ENCODE results near the gene ABI2. TPM values are rescaled to one million over a fixed set of nuclear protein-coding genes. Genes with fewer than 3 reads are reported as not detected.
"Not testable (repeated sequence)": the region's sequence is repeated elsewhere in the genome, so short reads cannot be mapped to it uniquely, and the experiment has no call there.

The ABI2 gene
- 91.7 TPM for total RNA-seq
- long read RNA-seq, full-length matches to known transcripts = 11 of 106 reads
- long read RNA-seq, partial matches to known transcripts = 17 of 106 reads
- long read RNA-seq, other reads (novel, unspliced or antisense) = 78 of 106 reads

DNA sequence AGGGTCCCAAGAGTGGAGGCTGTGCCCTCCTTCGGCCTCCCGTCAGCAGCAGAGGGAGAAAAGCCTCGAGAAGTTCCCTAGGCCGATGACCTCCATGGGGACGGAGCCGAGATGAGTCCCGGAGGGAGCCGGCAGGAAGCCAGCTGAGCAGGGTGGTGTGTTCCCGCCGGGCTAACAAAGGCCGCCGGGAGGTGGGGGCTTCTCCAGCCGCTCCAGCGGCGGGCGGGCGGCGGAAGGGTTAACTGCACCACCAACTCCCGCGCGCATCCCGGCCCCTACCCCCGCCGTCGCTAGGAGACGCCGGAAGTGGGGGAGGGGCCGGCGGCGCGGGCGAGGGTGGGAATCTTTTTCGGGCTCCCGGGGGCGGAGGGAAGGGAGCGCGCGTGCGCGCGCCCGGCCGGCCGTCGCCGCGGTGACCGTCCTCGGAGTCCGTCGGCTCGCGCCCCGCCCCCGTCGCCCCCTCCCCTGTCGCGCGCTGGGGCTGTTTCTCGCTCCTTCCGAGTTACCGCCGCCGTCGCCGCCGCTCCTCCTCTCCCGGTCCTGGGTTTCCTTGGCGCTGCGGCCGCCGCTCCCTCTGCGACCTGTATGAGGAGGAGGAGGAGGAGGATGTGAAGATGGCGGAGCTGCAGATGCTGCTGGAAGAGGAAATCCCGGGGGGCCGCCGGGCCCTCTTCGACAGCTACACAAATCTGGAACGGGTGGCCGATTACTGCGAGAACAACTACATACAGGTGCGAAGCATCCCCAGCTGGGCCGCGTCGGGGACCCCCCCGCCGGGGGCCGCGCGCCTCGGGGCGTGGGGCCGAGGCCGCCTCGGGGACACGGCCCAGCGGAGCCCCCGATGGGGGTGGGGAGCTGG lies at the start of gene ABI2:
TSS of gene ABI2 (plus strand) at position 494 of the 859 bp plus-strand sequence. CDS start at position 615, 121 bp downstream.
- intact Hi-C loops (cut with DNase I) = loop anchor here (5.0 kb wide), 1 partner anchor 91 kb away; the partner anchor contains the start of gene CYP20A1
- peak; percentile 92 for DNase-seq (ENCODE audit: low spot score)

DNA sequence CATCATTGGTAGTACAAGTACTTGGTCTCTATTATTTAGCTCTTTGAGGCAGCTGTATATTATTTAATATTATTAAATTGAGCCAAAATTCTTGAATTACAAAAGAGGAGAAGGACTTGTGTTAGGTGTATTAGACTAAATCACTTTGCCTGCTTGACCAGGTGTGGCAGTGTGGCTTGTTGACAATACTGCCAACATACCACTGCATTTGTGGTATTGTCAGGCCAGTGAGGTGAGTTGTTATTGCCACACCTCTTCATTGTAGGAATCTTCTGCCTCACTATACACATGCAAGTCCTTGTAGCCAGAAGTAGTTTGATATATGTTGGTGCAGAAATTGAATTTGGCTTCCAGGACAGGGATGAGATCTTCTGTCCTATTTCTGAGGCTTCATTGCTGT lies 48.9 kb upstream of the ABI2 start:
- intact Hi-C loops (cut with DNase I) = no loop called here
- DNase-seq (ENCODE audit: low spot score) = no peak

DNA sequence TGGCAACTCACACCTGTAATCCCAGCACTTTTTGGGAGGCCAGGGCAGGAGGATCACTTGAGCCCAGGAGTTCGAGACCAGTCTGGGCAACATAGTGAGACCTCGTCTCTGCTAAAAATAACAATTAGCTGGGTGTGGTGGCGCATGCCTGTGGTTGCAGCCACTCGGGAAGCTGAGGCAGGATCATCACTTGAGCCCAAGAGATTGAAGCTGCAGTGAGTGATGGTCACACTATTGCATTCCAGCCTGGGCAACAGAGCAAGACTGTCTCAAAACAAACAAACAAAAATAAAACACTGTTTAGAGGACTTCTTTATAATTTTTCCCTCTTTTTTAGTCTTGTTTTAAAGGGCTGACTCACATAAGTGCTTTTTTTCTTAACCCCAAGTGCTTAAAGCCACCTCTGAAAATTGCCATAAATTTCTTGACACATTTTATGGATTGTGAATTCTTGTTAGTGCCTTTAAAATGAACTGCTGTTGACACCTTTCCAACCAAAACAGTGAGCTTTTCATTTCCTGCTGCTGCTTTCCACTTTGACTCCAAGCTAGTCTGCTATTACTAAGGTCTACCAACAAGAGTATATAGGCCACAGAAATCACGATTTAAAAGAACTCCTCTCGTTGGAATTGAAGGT lies 47.6 kb upstream of the ABI2 start:
- intact Hi-C loops (cut with DNase I) = no loop called here

DNA sequence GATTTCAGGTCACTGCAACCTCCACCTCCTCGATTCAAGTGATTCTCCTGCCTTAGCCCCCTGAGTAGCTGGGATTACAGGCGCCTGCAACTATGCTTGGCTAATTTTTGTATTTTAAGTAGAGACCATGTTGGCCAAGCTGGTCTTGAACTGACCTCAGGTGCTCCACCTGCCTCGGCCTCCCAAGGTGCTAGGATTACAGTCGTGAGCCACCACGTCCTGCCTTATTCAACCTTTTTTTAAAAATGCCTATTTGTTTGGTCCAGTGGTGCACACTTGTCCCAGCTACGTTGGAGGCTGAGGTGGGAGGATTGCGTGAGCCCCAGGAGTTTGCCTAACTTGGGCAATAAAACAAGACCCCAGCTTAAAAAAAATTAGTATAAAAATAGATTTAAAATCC lies 46.1 kb upstream of the ABI2 start:
- DNase-seq (ENCODE audit: low spot score) = no peak
- intact Hi-C loops (cut with DNase I) = no loop called here

More for the DNA sequence above, 47.6 kb upstream of the ABI2 start:
- DNase-seq (ENCODE audit: low spot score) = no peak

DNA sequence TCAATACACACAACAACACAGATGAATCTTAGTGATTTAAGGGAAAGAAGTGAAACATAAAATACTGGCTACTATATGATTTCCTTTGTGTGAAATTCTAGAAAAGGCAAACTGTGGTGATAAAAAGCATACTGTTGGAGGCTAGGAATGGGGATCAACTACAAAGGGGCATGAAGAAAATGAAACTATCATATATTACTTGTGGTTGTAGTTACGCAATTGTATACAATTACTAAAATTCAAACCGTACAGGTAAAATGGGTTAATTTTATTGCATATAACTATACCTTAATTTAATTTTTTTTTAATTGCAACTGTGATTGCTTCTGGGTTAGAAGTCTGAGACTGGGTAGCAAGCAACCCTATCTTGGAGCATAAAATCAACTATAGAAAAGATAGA lies 41.7 kb upstream of the ABI2 start:
- DNase-seq (ENCODE audit: low spot score) = no peak
- intact Hi-C loops (cut with DNase I) = no loop called here

DNA sequence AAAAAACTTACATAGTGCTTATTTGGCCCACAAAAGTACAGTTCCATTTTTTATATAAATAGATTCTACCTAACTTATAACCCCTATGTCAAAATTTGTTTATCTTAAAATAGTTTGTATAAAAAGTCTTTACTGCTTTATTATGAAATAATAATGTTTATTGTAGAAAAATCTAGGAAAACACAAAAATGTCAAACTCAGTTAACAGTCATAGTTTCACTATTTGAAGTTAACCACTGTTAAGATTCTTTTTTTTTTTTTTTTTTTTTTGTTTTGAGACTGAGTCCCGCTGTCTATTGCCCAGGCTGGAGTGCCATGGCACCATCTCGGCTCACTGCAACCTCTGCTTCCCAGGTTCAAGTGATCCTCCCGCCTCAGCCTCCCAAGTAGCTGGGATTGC lies 26.5 kb upstream of the ABI2 start:
- intact Hi-C loops (cut with DNase I) = no loop called here
- no peak for DNase-seq (ENCODE audit: low spot score)

DNA sequence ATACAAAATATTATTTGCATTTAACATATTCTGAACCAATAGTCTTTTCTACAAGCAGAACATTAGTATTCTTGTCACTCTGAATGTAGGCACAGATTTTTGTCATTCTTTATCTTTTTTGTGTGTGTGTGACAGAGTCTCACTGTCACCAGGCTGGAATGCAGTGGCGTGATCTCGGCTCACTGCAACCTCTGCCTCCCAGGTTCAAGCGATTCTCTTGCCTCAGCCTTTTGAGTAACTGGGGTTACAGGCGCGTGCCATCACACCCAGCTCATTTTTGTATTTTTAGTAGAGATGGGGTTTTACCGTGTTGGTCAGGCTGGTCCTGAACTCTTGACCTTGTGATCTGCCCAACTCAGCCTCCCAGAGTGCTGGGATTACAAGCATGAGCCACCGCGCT lies 25.6 kb upstream of the ABI2 start:
- intact Hi-C loops (cut with DNase I); DNase-seq (ENCODE audit: low spot score): not testable (repeated sequence)

DNA sequence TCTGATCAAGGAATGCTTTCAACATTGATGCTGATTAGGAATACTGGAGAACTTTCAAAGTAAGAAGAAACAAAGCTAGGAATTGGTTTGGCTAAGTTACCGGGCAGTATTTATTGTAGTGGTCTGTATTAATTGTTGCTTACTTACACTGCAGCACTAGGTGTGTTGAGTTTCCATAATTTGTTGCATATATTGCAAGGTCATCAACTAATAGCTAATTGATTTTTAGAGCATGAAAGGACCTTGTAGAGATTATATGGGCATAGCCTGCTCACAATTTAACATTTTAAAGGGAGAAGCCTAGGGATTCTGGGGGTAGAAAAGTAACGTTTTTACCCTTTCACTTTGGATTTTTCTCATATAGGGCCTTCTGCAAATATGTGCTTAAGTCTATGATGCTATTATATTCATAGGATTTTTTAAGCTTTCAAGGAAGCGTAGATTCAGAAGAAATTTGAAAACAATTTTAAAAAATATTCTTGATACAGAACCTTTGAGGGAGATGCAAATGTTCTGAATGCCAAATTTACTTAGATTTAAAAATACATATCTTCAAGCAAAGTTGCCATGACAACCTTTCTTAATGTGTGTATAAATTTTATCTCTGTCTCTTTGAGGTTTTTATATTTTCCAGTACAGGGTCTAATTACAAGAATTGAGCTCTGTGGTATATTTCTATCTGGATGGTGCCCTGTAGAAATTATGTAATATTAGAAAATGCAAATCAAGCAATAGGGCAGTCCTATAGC lies 17.3 kb upstream of the ABI2 start:
- DNase-seq (ENCODE audit: low spot score) = no peak
- intact Hi-C loops (cut with DNase I) = no loop called here

DNA sequence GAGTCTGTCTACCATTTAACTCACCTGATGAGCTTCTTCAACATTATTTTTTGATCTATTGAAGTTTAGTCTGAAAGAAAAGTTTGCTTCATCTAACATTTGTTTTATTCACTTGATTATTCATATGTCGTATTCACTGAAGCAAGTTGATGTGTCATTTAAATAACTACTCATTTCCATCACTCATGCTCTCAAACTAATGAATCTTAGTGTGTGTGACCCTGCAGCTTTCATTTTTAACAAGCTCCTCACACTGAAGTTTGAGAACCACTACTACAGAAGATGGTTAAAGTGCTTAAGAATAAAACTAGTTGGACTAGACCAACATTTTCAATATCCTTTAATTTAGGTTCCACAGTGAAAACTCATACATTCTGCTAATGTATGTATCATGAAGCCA lies 1.8 kb upstream of the ABI2 start:
- intact Hi-C loops (cut with DNase I) = loop anchor here (5.0 kb wide), 1 partner anchor 89 kb away; the partner anchor contains the start of gene CYP20A1
- DNase-seq (ENCODE audit: low spot score) = no peak

DNA sequence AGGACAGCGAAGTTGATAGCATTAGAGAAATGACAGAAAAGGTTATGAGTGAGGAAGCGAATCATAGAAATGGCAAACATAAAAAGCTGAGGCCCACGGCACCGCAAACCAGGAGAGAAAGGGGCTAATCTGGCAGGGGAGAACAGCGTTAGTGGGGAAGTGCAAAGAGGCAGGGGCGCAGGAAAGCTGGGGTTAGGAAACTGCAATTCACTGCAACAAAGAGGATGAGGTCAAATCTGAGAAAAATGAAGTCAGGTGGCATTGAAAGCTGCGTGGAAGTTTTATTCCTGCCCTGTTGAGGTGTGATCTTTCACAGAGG lies 653 bp upstream of the ABI2 start:
- intact Hi-C loops (cut with DNase I) = loop anchor here (5.0 kb wide), 1 partner anchor 90 kb away; the partner anchor contains the start of gene CYP20A1
- no peak for DNase-seq (ENCODE audit: low spot score)

DNA sequence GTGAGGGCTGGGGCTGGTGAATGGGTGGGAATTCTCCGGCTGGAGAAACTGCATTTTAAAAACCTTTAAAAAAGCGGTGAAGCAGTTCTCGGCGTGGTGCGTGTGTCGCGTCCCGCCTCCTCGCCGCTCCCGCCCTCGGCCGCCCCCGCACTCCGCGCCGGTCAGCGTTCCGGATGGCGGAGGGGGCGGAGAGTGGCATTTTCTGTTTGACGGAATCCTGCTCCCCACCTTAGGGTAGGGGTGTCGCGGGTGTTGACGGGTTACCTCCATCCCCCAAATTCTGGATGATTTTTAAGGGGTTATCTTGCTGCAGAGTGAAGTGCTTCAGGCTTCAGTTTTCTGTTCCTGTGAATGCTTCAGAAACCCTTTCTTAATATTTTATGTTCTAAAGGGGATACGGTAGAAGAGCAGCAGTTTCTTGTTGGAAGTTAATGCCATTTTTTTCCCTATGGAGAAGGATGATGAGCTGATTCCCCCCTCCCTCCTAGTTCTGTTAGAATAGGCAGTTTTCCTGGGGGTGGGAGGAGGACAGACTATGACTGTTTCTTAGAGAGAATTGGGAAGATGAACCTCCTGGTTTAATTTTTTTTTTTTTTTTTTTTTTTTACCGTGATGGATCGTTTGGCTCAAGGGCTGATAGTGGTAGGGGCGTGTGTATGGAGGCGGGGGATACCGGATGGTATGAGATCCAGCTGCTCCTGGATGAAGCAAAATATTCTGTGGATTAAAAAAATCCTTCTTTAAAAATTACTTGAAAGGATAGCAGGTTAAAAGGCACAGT lies 756 bp downstream of the ABI2 start:
- intact Hi-C loops (cut with DNase I) = loop anchor here (5.0 kb wide), 1 partner anchor 92 kb away; the partner anchor contains the start of gene CYP20A1
- no peak for DNase-seq (ENCODE audit: low spot score)

DNA sequence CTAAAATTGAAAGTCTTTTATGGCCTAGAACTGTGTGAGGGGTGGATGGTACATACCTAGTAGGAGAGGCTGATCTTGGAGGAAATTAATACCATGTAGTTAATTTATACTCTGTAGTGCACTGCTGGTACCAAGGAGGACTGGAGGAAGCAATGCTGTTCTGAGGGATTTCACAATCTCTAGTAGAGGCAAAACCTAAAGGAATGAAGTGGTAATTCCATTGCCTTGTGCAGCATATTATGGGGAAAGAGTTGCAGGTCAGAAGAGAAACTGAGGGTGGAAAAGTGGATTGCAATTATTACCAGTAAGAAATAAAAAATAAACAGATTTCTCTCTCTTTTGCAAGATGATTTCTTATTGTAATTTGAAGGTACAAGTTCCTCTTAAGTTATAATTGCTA lies 2.2 kb downstream of the ABI2 start:
- intact Hi-C loops (cut with DNase I) = no loop called here
- DNase-seq (ENCODE audit: low spot score) = no peak

DNA sequence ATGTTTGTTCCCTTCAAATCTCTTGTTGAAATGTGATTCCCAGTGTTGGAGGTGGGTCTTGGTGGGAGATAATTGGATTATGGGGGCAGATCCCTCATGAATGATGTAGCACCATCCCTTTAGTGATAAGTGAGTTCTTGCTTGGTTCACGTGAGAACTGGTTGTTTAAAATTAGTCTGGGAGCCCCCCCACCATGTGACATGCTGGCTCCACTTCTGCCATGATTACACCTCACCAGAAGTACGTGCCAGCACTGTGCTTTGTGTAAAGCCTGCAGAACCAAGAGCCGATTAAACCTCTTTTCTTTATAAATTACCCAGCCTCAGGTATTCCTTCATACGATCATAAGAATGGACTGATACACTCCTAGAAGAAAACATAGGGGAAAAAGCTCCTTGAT lies 10.1 kb downstream of the ABI2 start:
- intact Hi-C loops (cut with DNase I) = no loop called here
- no peak for DNase-seq (ENCODE audit: low spot score)

DNA sequence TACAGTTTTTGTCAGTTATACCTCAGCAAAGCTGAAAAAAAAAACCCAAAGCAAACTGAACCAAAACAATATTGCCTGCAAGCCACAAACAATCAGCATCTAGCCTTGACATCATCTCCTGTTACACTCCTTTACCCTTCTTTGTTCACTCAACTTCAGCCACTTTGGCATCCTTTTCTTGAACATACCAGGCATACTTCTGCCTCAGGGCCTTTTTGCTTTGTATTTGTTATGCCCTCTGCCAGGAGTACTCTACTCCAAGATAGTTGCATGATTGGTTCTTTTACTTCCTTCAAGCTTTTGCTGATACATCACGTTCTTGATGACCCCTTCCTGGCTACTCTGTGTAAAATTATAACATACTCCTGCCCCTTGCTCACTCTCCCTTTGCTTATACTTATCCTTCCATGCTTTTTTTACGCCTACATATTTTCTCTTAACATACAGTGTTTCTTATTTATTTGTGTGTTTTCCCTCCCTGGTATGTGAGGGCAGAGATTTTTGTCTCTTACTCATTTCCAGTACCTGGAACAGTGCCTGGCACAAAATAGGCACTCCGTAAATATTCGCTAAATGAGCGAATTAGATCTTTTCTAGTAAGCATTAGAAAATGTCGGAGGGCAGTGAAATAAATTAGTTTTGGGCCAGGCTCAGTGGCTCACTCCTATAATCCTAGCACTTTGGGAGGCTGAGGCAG lies 12.7 kb downstream of the ABI2 start:
- intact Hi-C loops (cut with DNase I) = no loop called here

DNA sequence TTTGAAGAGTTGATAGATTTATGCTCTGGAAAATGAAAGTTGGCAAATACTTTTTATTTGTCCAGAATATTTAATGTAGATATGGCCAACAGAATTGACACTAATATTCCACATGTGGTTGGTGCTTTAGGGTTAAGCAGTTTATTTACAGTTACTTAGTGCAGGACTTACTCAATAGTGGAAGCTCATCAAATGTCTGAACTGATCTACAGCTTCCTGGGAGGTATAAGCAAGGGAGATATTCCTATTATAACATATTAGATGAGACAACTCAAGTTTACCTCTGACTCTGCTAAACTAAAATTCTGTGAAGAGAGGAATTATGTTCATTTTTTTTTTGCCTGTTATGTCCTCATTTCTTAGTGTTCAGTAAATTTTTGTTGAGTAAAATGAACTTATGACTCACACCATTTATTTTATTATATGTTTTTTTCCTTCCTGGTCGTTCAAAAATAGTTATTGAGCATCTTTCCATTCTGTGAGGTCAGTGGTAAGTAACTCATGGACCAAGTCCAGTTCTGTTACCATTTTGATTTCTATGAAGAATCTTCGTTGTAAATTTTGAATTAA lies 13.6 kb downstream of the ABI2 start:
- DNase-seq (ENCODE audit: low spot score) = no peak
- intact Hi-C loops (cut with DNase I) = no loop called here

More for the DNA sequence above, 12.7 kb downstream of the ABI2 start:
- DNase-seq (ENCODE audit: low spot score) = no peak

DNA sequence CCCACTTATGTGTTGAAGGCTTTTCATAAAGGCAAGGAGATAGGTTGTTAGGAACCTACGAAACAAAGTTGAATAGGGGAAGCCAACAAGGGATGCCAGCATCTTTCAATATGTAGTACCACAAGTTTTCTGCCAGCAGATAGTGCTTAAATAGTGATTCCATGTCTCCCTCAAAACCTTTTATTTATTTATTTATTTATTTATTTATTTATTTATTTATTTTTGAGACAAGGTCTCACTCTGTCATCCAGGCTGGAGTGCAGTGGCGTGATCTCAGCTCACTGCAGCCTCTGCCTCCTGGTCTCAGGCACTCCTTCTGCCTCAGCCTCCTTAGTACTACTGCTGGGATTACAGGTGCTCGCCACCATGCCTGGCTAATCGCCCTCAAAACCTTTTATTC lies 14.2 kb downstream of the ABI2 start:
- intact Hi-C loops (cut with DNase I) = not testable (repeated sequence)

DNA sequence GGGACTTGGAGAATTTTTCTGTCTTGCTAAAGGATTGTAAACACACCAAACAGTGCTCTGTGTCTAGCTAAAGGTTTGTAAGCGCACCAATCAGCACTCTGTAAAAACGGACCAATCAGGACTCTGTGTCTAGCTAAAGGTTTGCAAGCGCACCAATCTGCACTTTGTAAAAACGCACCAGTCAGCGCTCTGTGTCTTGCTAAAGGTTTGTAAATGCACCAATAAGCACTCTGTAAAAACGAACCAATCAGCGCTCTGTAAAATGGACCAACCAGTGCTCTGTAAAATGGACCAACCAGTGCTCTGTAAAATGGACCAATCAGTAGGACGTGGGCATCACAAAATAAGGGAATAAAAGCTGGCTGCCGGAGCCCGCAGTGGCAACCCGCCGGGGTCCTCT lies 16.5 kb downstream of the ABI2 start:
- DNase-seq (ENCODE audit: low spot score) = no peak
- intact Hi-C loops (cut with DNase I) = no loop called here

More for the DNA sequence above, 14.2 kb downstream of the ABI2 start:
- not testable (repeated sequence) for DNase-seq (ENCODE audit: low spot score)

DNA sequence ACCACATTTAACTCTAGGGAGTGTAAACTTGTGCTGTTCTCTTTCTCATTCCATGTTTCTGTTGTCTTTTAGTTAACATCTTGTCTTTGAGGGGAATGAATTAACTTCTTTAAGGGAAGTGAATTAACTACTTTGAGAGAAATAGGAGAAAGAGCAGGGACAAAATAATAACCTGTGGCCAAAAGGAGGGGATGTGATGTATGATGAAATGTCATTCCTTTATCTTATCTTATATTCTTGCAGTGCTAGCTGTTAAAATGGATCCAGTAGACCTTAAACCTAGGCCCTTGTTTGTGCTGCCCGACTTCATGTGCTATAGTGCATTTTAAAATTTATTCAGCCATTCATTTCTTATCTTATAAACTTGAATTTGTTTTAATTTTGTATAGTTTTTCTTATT lies 18.4 kb downstream of the ABI2 start:
- intact Hi-C loops (cut with DNase I) = no loop called here

More for the DNA sequence above, 18.4 kb downstream of the ABI2 start:
- DNase-seq (ENCODE audit: low spot score) = no peak

All from cardiac septum (tissue), 1 donor.